Measurements from ENCODE around the gene KRT86. TPM values are rescaled to one million over a fixed set of nuclear protein-coding genes. Genes with fewer than 3 reads are reported as not detected.
"Not testable (repeated sequence)": the region's sequence is repeated elsewhere in the genome, so short reads cannot be mapped to it uniquely, and the experiment has no call there.

The KRT86 gene
- total RNA-seq, 1 donor from 2014 or later: 0.34 TPM

DNA sequence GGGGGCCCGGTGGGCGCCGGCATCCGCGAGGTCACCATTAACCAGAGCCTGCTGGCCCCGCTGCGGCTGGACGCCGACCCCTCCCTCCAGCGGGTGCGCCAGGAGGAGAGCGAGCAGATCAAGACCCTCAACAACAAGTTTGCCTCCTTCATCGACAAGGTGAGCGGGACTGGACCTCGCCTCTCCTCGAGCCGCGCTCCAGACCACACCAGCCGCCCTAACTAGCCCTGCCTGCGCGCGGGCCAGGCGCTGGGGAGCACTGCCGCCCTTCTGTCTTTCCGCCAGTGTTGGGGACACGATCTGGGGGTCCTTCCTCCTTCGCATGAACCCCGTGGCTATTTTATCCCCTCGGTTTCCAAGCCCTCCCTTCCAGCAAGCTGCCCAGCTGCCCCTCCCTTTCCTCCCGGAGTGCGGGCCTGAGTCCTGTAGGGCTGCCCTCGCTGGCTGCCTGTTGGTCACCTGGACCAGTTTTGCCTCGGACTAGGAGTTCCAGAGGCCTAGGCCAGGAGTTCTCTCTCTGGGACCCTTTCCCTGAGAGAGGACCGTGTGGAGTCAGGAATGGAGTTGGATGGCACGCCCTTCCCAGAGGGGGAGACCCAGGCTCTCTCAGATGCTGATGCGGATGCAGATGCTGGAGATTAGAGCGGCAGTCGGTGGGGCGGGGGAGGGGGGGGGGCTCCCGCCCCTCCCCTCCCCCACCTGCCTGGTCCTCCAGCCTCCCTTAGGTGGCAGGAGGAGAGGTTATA is 40.8 kb upstream of the KRT86 start:
- no peak for DNase-seq (ENCODE audit: low spot score)
- intact Hi-C loops (cut with micrococcal nuclease): no loop called here
- Mint-ChIP-seq H3K4me3 (ENCODE audit: low read depth) (no peak overlapping the region), H3K9me3 (no peaks in the 10 kb centered on the region), H3K36me3 (ENCODE audit: low read depth) (no peaks in the 10 kb centered on the region), H3K27me3 (ENCODE audit: low read depth) (peaks cover 43% of the 10 kb centered on the region), H3K4me1 (ENCODE audit: low read depth) (no peaks in the 10 kb centered on the region), H3K27ac (no peak overlapping the region)

DNA sequence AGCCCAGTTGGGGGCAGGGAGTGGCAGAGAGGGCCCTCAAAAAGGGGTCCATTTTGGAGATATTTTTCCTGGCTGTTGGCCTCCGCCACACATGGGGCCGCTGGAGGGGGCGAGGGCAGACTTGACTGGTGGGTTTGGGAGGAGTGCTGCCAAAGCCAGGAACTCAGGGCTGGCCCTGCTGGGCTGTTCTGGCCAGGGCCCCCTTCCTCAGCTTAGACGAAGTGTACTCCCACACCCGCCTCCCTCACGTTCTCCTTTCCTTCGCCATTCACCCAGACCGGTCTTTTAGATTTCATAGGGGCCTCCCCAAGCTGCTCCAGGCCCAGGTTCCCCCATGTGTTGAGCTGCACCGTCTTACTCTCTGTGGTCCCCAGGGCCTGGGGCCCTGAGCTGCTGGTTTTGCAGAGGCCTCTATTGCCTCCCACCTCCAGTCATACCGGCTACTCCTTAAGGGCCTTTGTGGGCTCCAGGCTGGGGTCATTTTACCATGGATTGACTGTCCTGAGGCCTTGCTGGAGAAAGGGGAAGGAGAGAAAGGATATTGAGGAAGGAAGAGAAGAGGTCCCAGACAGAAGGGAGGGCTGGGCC is 40.1 kb upstream of the KRT86 start:
- no peak overlapping the region for H3K4me3 Mint-ChIP-seq (ENCODE audit: low read depth)
- no peak for DNase-seq (ENCODE audit: low spot score)
- intact Hi-C loops (cut with micrococcal nuclease): no loop called here
- H3K4me1 Mint-ChIP-seq (ENCODE audit: low read depth): no peaks in the 10 kb centered on the region
- H3K36me3 Mint-ChIP-seq (ENCODE audit: low read depth): no peaks in the 10 kb centered on the region
- peaks cover 43% of the 10 kb centered on the region for H3K27me3 Mint-ChIP-seq (ENCODE audit: low read depth)
- no peak overlapping the region for H3K27ac Mint-ChIP-seq
- no peaks in the 10 kb centered on the region for H3K9me3 Mint-ChIP-seq

DNA sequence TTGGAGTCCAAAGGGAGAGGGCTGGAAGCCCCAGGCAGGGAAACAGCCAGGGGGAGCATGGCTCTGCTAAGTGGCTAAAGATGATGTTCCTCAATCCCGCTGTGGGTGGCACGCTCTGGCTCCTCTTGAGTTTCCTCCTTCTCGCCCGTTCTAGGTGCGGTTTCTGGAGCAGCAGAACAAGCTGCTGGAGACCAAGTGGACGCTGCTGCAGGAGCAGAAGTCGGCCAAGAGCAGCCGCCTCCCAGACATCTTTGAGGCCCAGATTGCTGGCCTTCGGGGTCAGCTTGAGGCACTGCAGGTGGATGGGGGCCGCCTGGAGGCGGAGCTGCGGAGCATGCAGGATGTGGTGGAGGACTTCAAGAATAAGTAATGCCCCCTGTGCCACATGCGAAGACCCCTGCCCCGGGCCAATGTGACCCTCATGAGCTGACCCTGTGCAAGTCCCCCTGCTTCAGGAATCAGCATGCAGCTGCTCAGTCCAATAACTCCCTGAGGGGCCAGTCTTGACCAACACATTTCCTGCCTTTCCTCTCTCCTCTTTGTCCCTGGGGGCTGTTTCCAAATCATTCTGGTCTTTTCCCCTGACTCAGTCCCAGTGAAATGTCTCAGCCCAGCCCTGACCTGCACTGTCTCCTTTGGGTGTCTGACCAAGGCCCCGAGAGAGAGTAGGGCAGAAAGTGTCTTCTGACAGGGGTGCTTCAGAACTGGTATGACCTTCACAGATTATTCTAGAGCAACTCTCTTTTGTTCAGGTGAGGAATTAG is 39.3 kb upstream of the KRT86 start:
- intact Hi-C loops (cut with micrococcal nuclease): no loop called here
- H3K9me3 Mint-ChIP-seq: no peaks in the 10 kb centered on the region

DNA sequence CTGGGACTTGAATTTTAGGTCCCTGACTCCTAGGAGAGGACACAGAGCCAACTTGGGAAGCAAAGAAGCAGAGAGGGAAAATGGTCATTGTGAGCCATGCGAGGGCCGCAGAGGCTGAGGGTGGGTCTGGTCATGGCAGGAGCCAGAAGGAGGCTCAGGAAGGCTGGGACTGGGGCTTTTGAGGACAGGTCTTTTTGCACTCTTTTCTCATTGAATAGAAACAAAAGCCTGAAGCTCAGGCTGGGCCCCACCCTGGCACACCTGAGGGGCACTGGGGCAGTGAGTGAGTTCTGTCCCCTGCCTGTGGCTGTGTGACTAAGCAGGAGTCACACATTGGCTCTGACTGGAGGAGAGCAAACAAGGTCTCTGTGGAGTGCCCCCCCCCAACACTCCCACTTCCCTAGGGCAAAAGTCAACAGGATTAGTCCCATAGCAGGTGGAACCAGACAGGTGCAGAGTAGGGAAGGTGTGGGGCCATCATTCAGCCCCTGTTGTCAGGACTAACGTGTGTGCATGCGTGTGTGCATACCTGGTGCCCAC is 38.6 kb upstream of the KRT86 start:
- no peaks in the 10 kb centered on the region for H3K4me1 Mint-ChIP-seq (ENCODE audit: low read depth)
- no peak overlapping the region for H3K27ac Mint-ChIP-seq
- DNase-seq (ENCODE audit: low spot score): no peak
- no peaks in the 10 kb centered on the region for H3K9me3 Mint-ChIP-seq
- intact Hi-C loops (cut with micrococcal nuclease): no loop called here
- peaks cover 32% of the 10 kb centered on the region for H3K27me3 Mint-ChIP-seq (ENCODE audit: low read depth)
- H3K36me3 Mint-ChIP-seq (ENCODE audit: low read depth): no peaks in the 10 kb centered on the region
- no peak overlapping the region for H3K4me3 Mint-ChIP-seq (ENCODE audit: low read depth)

More for the DNA sequence above, 39.3 kb upstream of the KRT86 start:
- H3K27ac Mint-ChIP-seq: no peak overlapping the region
- no peak for DNase-seq (ENCODE audit: low spot score)
- no peaks in the 10 kb centered on the region for H3K36me3 Mint-ChIP-seq (ENCODE audit: low read depth)
- H3K27me3 Mint-ChIP-seq (ENCODE audit: low read depth): peaks cover 36% of the 10 kb centered on the region
- no peak overlapping the region for H3K4me3 Mint-ChIP-seq (ENCODE audit: low read depth)
- no peaks in the 10 kb centered on the region for H3K4me1 Mint-ChIP-seq (ENCODE audit: low read depth)

DNA sequence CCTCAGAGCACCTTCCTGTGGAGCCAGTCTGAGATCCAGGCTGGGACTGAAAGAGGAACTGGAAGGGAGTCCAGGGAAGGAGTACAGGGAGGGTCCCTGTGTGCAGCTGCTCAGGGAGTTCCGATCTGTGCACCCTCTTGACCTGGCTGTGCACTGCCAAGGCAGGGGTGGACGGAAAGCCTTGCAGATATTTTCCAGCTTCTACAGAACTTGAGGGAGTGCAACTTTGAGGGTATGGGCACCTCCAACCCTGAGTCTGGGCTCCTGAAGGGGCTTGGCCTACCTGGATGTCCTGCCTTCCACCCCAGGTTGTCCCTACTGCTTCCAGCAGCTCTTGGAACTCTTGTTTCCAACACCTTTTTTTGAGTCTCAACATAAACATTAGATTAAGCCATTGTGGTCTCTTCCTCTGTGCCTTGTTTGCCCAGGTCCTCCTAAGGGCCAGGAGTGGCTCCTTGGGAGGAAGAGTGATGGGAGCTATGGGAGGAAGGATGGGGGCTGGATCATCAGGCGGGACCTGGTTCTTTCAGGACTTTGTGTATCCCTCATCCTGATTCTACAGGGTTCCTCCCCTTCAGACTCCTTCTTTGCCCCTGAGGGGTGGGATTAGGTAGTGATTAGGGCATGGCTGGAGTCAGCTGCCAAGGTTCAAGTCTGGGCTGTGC is 37.9 kb upstream of the KRT86 start:
- no peaks in the 10 kb centered on the region for H3K9me3 Mint-ChIP-seq
- DNase-seq (ENCODE audit: low spot score): no peak
- H3K4me3 Mint-ChIP-seq (ENCODE audit: low read depth): no peak overlapping the region
- intact Hi-C loops (cut with micrococcal nuclease): no loop called here
- peaks cover 29% of the 10 kb centered on the region for H3K27me3 Mint-ChIP-seq (ENCODE audit: low read depth)
- no peaks in the 10 kb centered on the region for H3K36me3 Mint-ChIP-seq (ENCODE audit: low read depth)
- H3K4me1 Mint-ChIP-seq (ENCODE audit: low read depth): no peaks in the 10 kb centered on the region
- H3K27ac Mint-ChIP-seq: no peak overlapping the region

DNA sequence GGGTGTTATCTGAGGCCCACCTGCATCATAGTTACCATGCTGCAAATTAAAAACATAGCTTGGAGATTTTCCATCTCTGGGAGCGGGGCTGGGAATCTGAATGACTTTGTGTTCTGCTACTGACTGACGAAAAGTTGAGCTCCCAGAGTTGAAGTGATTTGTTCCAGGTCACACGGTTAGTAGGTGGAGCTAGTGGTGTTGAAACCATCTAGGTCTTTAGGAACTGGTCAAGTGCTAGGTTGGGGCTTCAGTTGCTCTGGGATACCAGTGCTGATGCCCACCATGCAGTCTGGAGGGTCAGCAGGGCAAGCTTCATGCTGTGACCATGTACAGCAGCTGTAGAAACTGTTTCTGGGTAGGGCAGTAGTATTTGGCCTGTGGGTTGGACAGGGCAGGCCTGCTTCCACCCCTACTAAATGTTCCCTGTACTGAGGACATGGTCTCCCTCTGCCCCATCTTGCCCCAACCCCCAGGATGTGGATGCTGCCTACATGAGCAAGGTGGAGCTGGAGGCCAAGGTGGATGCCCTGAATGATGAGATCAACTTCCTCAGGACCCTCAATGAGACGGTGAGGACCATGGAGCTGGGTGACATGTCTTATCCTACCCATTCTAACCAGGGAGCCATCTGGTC is 36.1 kb upstream of the KRT86 start:
- H3K36me3 Mint-ChIP-seq (ENCODE audit: low read depth): no peaks in the 10 kb centered on the region
- intact Hi-C loops (cut with micrococcal nuclease): no loop called here
- H3K4me1 Mint-ChIP-seq (ENCODE audit: low read depth): peaks cover 6% of the 10 kb centered on the region
- H3K4me3 Mint-ChIP-seq (ENCODE audit: low read depth): no peak overlapping the region
- peaks cover 16% of the 10 kb centered on the region for H3K27me3 Mint-ChIP-seq (ENCODE audit: low read depth)
- no peak for DNase-seq (ENCODE audit: low spot score)
- no peak overlapping the region for H3K27ac Mint-ChIP-seq
- no peaks in the 10 kb centered on the region for H3K9me3 Mint-ChIP-seq

DNA sequence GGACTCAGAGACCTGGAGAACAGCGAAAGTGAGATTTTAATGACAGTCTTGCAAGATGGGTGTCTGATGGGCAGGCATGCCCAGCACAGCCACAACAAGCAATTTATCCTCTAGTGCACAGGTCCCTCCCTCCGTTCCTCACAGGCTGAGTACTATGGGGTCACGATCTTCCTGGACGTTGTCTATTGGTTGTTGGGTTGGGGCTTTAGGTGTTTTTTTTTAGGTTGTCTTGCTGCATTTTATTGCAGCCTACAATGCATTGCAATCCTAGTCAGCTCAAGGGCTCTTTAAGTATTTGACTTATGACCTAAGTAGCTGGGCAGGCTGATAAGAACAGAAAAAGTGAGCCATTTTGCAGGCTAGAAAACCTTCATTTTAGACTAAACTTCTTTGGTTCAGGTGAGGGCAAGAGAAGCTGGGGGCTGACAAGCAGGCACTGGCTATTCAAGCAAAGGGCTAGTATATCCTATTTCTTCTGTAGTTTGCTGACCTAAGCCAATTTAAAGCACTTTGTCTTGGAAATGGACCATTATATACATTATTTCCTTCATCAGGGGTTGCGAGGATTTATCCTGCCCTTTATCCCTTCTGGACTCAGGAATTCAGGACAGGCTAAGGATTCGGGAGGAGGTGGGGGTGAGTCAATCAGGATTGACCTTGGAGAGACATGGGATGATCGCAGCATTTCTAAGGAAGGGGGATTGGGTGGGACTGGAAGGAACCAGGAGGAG is 35.4 kb upstream of the KRT86 start:
- Mint-ChIP-seq H3K9me3 (no peaks in the 10 kb centered on the region), H3K36me3 (ENCODE audit: low read depth) (no peaks in the 10 kb centered on the region), H3K27ac (no peak overlapping the region), H3K27me3 (ENCODE audit: low read depth) (peaks cover 11% of the 10 kb centered on the region), H3K4me3 (ENCODE audit: low read depth) (no peak overlapping the region), H3K4me1 (ENCODE audit: low read depth) (peaks cover 13% of the 10 kb centered on the region)
- DNase-seq (ENCODE audit: low spot score): no peak
- intact Hi-C loops (cut with micrococcal nuclease): no loop called here

DNA sequence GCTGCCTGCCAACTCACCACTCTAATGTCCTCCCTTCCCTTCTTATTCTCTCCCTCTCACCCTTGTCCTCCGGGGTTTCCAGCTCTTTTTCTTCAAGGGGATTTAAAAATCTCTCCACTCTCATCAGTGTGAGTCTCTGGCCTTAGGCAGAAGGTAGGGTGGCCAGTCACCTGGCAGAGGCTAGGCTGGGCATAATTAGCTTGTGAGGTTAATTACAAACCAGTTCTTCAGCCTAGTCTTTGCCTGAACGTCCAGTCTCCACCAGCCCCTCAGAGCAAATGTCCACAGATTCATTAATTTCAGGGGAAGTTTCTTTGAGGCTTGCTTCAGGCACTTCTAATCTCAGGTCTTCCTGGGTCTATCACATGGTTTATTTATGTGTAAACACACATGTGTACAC is 34.7 kb upstream of the KRT86 start:
- Mint-ChIP-seq H3K4me1 (ENCODE audit: low read depth) (peaks cover 18% of the 10 kb centered on the region), H3K4me3 (ENCODE audit: low read depth) (no peak overlapping the region), H3K27ac (no peak overlapping the region), H3K36me3 (ENCODE audit: low read depth) (no peaks in the 10 kb centered on the region), H3K9me3 (no peaks in the 10 kb centered on the region), H3K27me3 (ENCODE audit: low read depth) (peaks cover 5% of the 10 kb centered on the region)
- intact Hi-C loops (cut with micrococcal nuclease): no loop called here
- DNase-seq (ENCODE audit: low spot score): no peak

DNA sequence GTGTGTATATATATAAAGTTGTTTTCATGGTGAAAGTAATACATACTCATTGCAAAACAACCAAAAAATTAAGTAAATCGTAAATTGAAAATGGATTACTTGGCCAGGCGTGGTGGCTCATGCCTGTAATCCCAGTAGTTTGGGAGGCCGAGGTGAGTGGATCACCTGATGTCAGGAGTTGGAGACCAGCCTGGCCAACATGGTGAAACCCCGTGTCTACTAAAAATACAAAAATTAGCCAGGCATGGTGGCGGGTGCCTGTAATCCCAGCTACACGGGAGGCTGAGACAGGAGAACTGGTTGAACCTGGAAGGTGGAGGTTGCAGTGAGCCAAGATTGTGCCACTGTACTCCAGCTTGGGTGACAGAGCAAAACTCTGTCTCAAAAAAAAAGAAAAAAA is 34.2 kb upstream of the KRT86 start:
- peaks cover 22% of the 10 kb centered on the region for H3K4me1 Mint-ChIP-seq (ENCODE audit: low read depth)
- H3K9me3 Mint-ChIP-seq; DNase-seq (ENCODE audit: low spot score); intact Hi-C loops (cut with micrococcal nuclease); H3K27me3 Mint-ChIP-seq (ENCODE audit: low read depth); H3K4me3 Mint-ChIP-seq (ENCODE audit: low read depth); H3K36me3 Mint-ChIP-seq (ENCODE audit: low read depth); H3K27ac Mint-ChIP-seq: not testable (repeated sequence)

DNA sequence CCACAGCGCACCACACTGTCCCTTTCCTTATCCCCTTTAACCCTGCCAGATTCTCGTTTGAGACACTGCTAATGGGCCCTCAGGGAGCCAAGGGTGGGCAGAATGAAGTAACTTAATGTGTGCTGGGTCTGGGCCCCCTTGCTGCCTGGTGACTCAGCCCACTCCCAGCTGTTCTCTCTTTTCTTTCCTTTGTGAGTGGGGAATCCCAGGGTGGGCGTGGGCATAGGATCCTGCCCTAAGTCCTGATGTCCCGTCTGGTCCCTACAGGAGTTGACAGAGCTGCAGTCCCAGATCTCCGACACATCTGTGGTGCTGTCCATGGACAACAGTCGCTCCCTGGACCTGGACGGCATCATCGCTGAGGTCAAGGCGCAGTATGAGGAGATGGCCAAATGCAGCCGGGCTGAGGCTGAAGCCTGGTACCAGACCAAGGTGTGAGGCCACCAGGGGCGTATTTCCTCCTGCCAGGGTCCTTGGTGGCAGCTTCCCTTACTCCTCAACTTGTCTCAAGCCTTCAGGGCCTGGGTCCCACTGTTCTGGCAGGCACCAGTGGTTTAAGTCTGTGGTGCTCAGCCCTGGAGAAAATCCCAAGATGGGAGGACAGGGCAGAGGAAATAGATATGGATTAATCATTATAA is 33.1 kb upstream of the KRT86 start:
- intact Hi-C loops (cut with micrococcal nuclease): no loop called here
- Mint-ChIP-seq H3K27me3 (ENCODE audit: low read depth) (peaks cover 2% of the 10 kb centered on the region), H3K9me3 (no peaks in the 10 kb centered on the region), H3K27ac (no peak overlapping the region), H3K4me3 (ENCODE audit: low read depth) (no peak overlapping the region), H3K4me1 (ENCODE audit: low read depth) (peaks cover 33% of the 10 kb centered on the region), H3K36me3 (ENCODE audit: low read depth) (no peaks in the 10 kb centered on the region)
- no peak for DNase-seq (ENCODE audit: low spot score)

DNA sequence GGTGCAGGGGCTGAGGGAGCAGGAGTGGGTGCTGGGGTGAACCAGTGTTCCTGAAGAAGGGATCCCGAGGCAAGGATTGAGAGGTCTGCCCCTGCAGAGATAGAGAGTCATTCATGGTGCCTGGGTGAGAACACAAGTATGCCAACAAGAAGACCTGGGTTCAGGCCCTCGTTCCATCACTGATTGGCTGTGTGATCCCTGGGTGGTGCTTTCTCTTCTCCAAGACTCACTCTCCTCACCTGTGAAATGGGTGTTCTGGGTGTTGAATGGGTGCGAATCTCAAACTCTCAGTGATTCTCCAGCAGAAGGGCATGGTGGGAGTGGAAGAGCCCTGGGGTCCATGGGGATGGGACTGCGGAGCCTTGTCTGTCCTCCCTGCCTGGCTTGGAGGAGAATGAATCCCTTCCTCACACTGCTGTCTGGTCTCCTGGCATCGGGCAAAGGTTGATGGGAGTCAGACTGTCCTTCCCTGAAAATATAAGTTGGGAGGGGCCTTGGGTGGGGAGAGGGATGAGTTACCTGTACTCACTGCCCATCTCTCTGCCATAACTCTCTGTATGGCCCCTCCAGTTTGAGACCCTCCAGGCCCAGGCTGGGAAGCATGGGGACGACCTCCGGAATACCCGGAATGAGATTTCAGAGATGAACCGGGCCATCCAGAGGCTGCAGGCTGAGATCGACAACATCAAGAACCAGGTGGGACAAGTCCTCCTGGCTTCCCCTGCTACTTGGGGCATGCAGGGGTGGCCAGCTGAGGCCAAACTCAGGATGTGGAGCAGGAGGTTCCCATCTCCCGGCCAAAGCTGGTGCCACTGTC is 31.8 kb upstream of the KRT86 start:
- H3K9me3 Mint-ChIP-seq: no peaks in the 10 kb centered on the region
- H3K36me3 Mint-ChIP-seq (ENCODE audit: low read depth): no peaks in the 10 kb centered on the region
- no peak for DNase-seq (ENCODE audit: low spot score)
- intact Hi-C loops (cut with micrococcal nuclease): no loop called here
- H3K27me3 Mint-ChIP-seq (ENCODE audit: low read depth): peaks cover 2% of the 10 kb centered on the region
- H3K27ac Mint-ChIP-seq: no peak overlapping the region
- H3K4me1 Mint-ChIP-seq (ENCODE audit: low read depth): peaks cover 45% of the 10 kb centered on the region
- H3K4me3 Mint-ChIP-seq (ENCODE audit: low read depth): no peak overlapping the region
